Measurements from ENCODE around the gene LPGAT1. TPM values are rescaled to one million over a fixed set of nuclear protein-coding genes. Genes with fewer than 3 reads are reported as not detected.

The LPGAT1 gene
- total and polyA plus RNA-seq, 2 of the 13 experiments (the other 11 are each of a cell fraction or from before 2014, with no cell fraction given) = 12.1 to 48.3 TPM

DNA sequence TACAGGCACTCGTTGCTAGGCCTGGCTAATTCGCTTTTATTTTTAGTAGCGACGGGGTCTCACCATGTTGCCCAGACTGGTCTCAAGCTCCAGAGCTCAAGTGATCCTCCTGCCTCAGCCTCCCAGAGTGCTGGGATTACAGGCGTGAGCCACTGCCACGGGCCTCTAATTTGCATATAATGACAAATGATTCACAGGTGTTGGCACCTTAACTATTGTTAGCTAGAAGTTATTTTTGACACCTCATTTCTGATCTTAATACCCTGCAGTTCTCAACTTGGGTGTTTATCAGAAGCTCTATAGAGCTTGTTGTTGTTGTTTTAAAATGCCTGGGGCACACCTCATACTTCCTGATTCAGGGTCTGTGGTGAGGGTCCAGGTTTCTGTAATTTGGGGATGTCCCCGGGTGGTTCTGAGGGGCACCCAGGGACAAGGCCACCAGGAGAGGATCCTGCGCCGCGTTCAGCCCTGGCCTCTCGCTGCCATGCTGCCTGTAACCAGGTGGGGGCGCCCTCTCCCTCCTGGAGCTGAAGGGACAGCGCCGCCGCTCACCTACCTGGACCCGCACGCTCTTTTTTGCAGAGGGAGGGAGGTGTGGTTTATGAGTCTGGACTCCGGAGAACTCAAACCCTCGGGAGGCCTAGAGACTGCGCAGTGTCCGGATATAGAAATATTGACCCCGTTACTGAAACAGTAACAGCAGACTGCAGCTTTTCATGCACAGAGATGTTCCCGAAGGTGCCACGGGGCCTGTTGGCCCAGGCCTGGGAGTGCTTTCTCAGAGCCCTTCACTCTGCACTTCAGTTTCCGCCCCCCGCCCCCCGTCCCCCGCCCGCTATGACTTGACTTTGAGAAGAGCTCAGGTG, 132.2 kb downstream of the LPGAT1 start (continued):
- TF ChIP-seq, protein P1, sequence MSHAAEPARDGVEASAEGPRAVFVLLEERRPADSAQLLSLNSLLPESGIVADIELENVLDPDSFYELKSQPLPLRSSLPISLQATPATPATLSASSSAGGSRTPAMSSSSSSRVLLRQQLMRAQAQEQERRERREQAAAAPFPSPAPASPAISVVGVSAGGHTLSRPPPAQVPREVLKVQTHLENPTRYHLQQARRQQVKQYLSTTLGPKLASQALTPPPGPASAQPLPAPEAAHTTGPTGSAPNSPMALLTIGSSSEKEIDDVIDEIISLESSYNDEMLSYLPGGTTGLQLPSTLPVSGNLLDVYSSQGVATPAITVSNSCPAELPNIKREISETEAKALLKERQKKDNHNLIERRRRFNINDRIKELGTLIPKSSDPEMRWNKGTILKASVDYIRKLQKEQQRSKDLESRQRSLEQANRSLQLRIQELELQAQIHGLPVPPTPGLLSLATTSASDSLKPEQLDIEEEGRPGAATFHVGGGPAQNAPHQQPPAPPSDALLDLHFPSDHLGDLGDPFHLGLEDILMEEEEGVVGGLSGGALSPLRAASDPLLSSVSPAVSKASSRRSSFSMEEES (CRISPR knock-in tag; IDR thresholded peaks at IDR 0.05) = no peak
- TF ChIP-seq U2AF2 (IDR thresholded peaks at IDR 0.05; ENCODE audit: low read depth, low read length) (no peak), ZNF205 (CRISPR knock-in tag; IDR thresholded peaks at IDR 0.05) (0 out of 2 replicates have a peak, but pooled peaks have one; percentile 23), NRL (CRISPR knock-in tag; IDR thresholded peaks at IDR 0.05; ENCODE audit: borderline replicate concordance) (no peak; the same call in 1 of the 2 replicates), RORA (CRISPR knock-in tag; IDR thresholded peaks at IDR 0.05) (no peak), SATB2 (CRISPR knock-in tag; IDR thresholded peaks at IDR 0.05) (no peak), ZNF143 (CRISPR knock-in tag; IDR thresholded peaks at IDR 0.05) (no peak), SOX6 (IDR thresholded peaks at IDR 0.05) (no peak), SOX6 (CRISPR knock-in tag; IDR thresholded peaks at IDR 0.05) (peak; percentile 63), ZKSCAN8 (CRISPR knock-in tag; IDR thresholded peaks at IDR 0.05; ENCODE audit: borderline replicate concordance) (peak; percentile 53; the same call in 1 of the 2 replicates), RAD21 (CRISPR knock-in tag; IDR thresholded peaks at IDR 0.05) (peak; percentile 98), RARA (CRISPR knock-in tag; IDR thresholded peaks at IDR 0.05) (peak; percentile 34; the same call in 1 of the 2 replicates), ZNF550 (CRISPR knock-in tag; IDR thresholded peaks at IDR 0.05; ENCODE audit: borderline replicate concordance) (no peak), ZNF530 (CRISPR knock-in tag; IDR thresholded peaks at IDR 0.05; ENCODE audit: low read depth) (no peak)
- TF ChIP-seq, protein P2, sequence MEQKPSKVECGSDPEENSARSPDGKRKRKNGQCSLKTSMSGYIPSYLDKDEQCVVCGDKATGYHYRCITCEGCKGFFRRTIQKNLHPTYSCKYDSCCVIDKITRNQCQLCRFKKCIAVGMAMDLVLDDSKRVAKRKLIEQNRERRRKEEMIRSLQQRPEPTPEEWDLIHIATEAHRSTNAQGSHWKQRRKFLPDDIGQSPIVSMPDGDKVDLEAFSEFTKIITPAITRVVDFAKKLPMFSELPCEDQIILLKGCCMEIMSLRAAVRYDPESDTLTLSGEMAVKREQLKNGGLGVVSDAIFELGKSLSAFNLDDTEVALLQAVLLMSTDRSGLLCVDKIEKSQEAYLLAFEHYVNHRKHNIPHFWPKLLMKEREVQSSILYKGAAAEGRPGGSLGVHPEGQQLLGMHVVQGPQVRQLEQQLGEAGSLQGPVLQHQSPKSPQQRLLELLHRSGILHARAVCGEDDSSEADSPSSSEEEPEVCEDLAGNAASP (CRISPR knock-in tag; IDR thresholded peaks at IDR 0.05; ENCODE audit: borderline replicate concordance) = peak; percentile 90; the same call in 1 of the 2 replicates
- TF ChIP-seq, protein P3, sequence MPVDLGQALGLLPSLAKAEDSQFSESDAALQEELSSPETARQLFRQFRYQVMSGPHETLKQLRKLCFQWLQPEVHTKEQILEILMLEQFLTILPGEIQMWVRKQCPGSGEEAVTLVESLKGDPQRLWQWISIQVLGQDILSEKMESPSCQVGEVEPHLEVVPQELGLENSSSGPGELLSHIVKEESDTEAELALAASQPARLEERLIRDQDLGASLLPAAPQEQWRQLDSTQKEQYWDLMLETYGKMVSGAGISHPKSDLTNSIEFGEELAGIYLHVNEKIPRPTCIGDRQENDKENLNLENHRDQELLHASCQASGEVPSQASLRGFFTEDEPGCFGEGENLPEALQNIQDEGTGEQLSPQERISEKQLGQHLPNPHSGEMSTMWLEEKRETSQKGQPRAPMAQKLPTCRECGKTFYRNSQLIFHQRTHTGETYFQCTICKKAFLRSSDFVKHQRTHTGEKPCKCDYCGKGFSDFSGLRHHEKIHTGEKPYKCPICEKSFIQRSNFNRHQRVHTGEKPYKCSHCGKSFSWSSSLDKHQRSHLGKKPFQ (CRISPR knock-in tag; IDR thresholded peaks at IDR 0.05; ENCODE audit: insufficient replicate concordance) = no peak
- TF ChIP-seq, protein P4, sequence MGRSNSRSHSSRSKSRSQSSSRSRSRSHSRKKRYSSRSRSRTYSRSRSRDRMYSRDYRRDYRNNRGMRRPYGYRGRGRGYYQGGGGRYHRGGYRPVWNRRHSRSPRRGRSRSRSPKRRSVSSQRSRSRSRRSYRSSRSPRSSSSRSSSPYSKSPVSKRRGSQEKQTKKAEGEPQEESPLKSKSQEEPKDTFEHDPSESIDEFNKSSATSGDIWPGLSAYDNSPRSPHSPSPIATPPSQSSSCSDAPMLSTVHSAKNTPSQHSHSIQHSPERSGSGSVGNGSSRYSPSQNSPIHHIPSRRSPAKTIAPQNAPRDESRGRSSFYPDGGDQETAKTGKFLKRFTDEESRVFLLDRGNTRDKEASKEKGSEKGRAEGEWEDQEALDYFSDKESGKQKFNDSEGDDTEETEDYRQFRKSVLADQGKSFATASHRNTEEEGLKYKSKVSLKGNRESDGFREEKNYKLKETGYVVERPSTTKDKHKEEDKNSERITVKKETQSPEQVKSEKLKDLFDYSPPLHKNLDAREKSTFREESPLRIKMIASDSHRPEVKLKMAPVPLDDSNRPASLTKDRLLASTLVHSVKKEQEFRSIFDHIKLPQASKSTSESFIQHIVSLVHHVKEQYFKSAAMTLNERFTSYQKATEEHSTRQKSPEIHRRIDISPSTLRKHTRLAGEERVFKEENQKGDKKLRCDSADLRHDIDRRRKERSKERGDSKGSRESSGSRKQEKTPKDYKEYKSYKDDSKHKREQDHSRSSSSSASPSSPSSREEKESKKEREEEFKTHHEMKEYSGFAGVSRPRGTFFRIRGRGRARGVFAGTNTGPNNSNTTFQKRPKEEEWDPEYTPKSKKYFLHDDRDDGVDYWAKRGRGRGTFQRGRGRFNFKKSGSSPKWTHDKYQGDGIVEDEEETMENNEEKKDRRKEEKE (IDR thresholded peaks at IDR 0.05) = no peak
- TF ChIP-seq, protein P5, sequence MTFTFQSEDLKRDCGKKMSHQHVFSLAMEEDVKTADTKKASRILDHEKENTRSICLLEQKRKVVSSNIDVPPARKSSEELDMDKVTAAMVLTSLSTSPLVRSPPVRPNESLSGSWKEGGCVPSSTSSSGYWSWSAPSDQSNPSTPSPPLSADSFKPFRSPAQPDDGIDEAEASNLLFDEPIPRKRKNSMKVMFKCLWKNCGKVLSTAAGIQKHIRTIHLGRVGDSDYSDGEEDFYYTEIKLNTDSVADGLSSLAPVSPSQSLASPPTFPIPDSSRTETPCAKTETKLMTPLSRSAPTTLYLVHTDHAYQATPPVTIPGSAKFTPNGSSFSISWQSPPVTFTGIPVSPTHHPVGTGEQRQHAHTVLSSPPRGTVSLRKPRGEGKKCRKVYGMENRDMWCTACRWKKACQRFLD (CRISPR knock-in tag; IDR thresholded peaks at IDR 0.05; ENCODE audit: borderline replicate concordance) = no peak

Measured in HepG2 (cell line).